HCT116 (cell line): ENCODE results near the gene HIVEP1. TPM values are rescaled to one million over a fixed set of nuclear protein-coding genes. Genes with fewer than 3 reads are reported as not detected.
A peak's percentile ranks its signal among the peaks of the same experiment; 100 is the strongest.

Experiments
- ATAC-seq: fragments of 200-7000 bp; cut with Tn5 transposase; 2 replicates; pipeline ENCODE4 v1.9.1; 2020; ENCODE audit warnings: mild to moderate bottlenecking, moderate library complexity
- BruUV-seq: library from RNA; stranded (reverse); fragments of 400-500 nt; replicated peaks from 2 replicates; lab custom pipeline; 2021; lab: Mats Ljungman, UMichigan
- CTCF ChIA-PET: fragments of 300-600 bp; sonication (Branson Sonifier 250); formaldehyde crosslinking; loops from one replicate; lab custom pipeline; 2021; ENCODE audit warnings: antibody characterized with exemption; lab: Charles Lee
- POLR2A ChIA-PET: fragments of 300-600, 350-600 bp; sonication (Branson Sonifier 250); formaldehyde crosslinking; loops from one replicate; lab custom pipeline; 2021; ENCODE audit warnings: antibody characterized with exemption; lab: Charles Lee
- RAD21 ChIA-PET, 2 experiments: fragments of 300-600 bp; sonication (Branson Sonifier 250); formaldehyde crosslinking; loops; one replicate each; lab custom pipeline; 2023; ENCODE audit warnings: low total read pairs in 2 of 2; ENCODE audit not compliant: uncharacterized antibody in 2 of 2, unreplicated experiment in 2 of 2, low non-redundant PET in 1 of 2; lab: Charles Lee
- DNase-seq: peaks from one replicate; pipeline ENCODE4 v3.0.0-alpha.2; 2010; ENCODE audit warnings: low read depth, low spot score
- H2AFZ ChIP-seq: fragments of 200-600 bp; shearing (Covaris generic), sonication (generic); 2 replicates; pipeline ENCODE4 v1.6.1; 2017; ENCODE audit warnings: low read depth, mixed run types, mixed read lengths, antibody characterized with exemption, low read length; ENCODE audit not compliant: poor library complexity, severe bottlenecking
- H3K27ac ChIP-seq: 2 replicates; pipeline ENCODE4 v1.5.1; 2012; ENCODE audit warnings: low read depth, low read length
- H3K27me3 ChIP-seq: fragments of 200-600 bp; sonication (generic); 2 replicates; pipeline ENCODE4 v1.6.1; 2016; ENCODE audit warnings: mixed run types, low read length, mixed read lengths; ENCODE audit not compliant: insufficient read depth
- H3K36me3 ChIP-seq, 2 experiments: fragments of 200-500 bp in 1 of 2; fragments of 200-600 bp in 1 of 2; sonication (Bioruptor generic) in 1 of 2; sonication (generic) in 1 of 2; 2 replicates each; pipeline versions ENCODE4 v1.5.1 to v1.6.1; 2014 to 2016; ENCODE audit warnings: low read length in 2 of 2, inconsistent platforms in 1 of 2, mixed read lengths in 1 of 2, mixed run types in 1 of 2; ENCODE audit not compliant: insufficient read depth in 2 of 2, control insufficient read depth in 1 of 2
- H3K4me1 ChIP-seq, 2 experiments: fragments of 200-600 bp in 1 of 2; sonication (generic) in 1 of 2; 2 replicates each; pipeline versions ENCODE4 v1.5.1 to v1.6.1; 2012 to 2017; ENCODE audit warnings: low read length in 2 of 2, inconsistent platforms in 1 of 2, mild to moderate bottlenecking in 1 of 2, mixed read lengths in 1 of 2, mixed run types in 1 of 2, moderate library complexity in 1 of 2; ENCODE audit not compliant: insufficient read depth in 2 of 2, control insufficient read depth in 1 of 2
- H3K4me2 ChIP-seq: fragments of 200-600 bp; sonication (generic); 2 replicates; pipeline ENCODE4 v1.6.1; 2017; ENCODE audit warnings: mixed run types, low read length, mixed read lengths
- H3K4me3 ChIP-seq, 2 experiments: fragments of 200-600 bp in 1 of 2; sonication (generic) in 1 of 2; replicated peaks in 1 of 2; 2 replicates each; pipeline ENCODE4 v1.5.1; 2011 to 2016; ENCODE audit warnings: low read length in 2 of 2, control low read depth in 1 of 2, low read depth in 1 of 2, mild to moderate bottlenecking in 1 of 2, mixed read lengths in 1 of 2, mixed run types in 1 of 2
- H3K79me2 ChIP-seq: fragments of 200-600 bp; sonication (generic); 2 replicates; pipeline ENCODE4 v1.6.1; 2017; ENCODE audit warnings: mild to moderate bottlenecking, mixed run types, low read length, moderate library complexity, mixed read lengths; ENCODE audit not compliant: insufficient read depth
- H3K9ac ChIP-seq: fragments of 200-600 bp; sonication (generic); 2 replicates; pipeline ENCODE4 v1.6.1; 2016; ENCODE audit warnings: low read length, mixed read lengths
- H3K9me2 ChIP-seq: fragments of 200-600 bp; sonication (generic), shearing (Covaris generic); 2 replicates; pipeline ENCODE4 v1.6.1; 2017; ENCODE audit warnings: mixed run types, mild to moderate bottlenecking, moderate library complexity; ENCODE audit not compliant: insufficient read depth
- H3K9me3 ChIP-seq, 2 experiments: fragments of 200-500 bp in 1 of 2; fragments of 200-600 bp in 1 of 2; sonication (Bioruptor generic) in 1 of 2; sonication (generic) in 1 of 2; 2 replicates each; pipeline ENCODE4 v1.6.1; 2014 to 2017; ENCODE audit warnings: low read length in 2 of 2, mixed read lengths in 2 of 2, inconsistent platforms in 1 of 2, low read depth in 1 of 2, mild to moderate bottlenecking in 1 of 2, mixed run types in 1 of 2, moderate library complexity in 1 of 2; ENCODE audit not compliant: control insufficient read depth in 1 of 2, insufficient read depth in 1 of 2
- H4K20me1 ChIP-seq: fragments of 200-600 bp; sonication (generic), shearing (Covaris generic); 2 replicates; pipeline ENCODE4 v1.6.1; 2017; ENCODE audit warnings: mixed run types, mild to moderate bottlenecking, moderate library complexity; ENCODE audit not compliant: insufficient read depth
- CBX3 ChIP-seq: IDR thresholded peaks from 2 replicates; pipeline ENCODE4 v1.6.1; 2012; ENCODE audit warnings: low read depth
- CEBPB ChIP-seq: IDR thresholded peaks from 2 replicates; pipeline ENCODE4 v1.6.1; 2012; ENCODE audit warnings: low read depth
- EGR1 ChIP-seq: IDR thresholded peaks from 2 replicates; pipeline ENCODE4 v1.6.1; 2012; ENCODE audit warnings: low read depth
- ELF1 ChIP-seq: IDR thresholded peaks from 2 replicates; pipeline ENCODE4 v1.6.1; 2012; ENCODE audit warnings: low read depth, borderline replicate concordance
- EZH2 ChIP-seq: fragments of 200-600 bp; sonication (generic); IDR thresholded peaks from 2 replicates; pipeline ENCODE4 v1.6.1; 2017; ENCODE audit warnings: antibody characterized with exemption, mixed run types
- POLR2A ChIP-seq: IDR thresholded peaks from 2 replicates; pipeline ENCODE4 v1.7.0; 2011; ENCODE audit warnings: borderline replicate concordance; ENCODE audit not compliant: insufficient read depth, insufficient read length; ENCODE audit errors: extremely low read depth
- SIN3A ChIP-seq: IDR thresholded peaks from 2 replicates; pipeline ENCODE4 v1.6.1; 2012; ENCODE audit warnings: low read depth
- SRF ChIP-seq: IDR thresholded peaks from 2 replicates; pipeline ENCODE4 v1.6.1; 2012; ENCODE audit warnings: low read depth
- TCF7L2 ChIP-seq: IDR thresholded peaks from 2 replicates; pipeline ENCODE4 v1.7.0; 2011; ENCODE audit warnings: borderline replicate concordance, inconsistent platforms; ENCODE audit not compliant: insufficient read depth, insufficient read length; ENCODE audit errors: extremely low read depth
- YY1 ChIP-seq: IDR thresholded peaks from 2 replicates; pipeline ENCODE4 v1.6.1; 2011; ENCODE audit warnings: low read length, low read depth, moderate library complexity, mild to moderate bottlenecking; ENCODE audit not compliant: insufficient replicate concordance; ENCODE audit errors: extremely low read depth
- intact Hi-C: fragments of 100-400 bp; cut with micrococcal nuclease; formaldehyde crosslinking; loops from 2 replicates; pipeline ENCODE4 v1.10.0; 2022
- total RNA-seq: library from RNA; stranded (reverse); gene quantifications from one replicate; pipeline ENCODE4 v1.2.1, GENCODE V29; 2021; ENCODE audit not compliant: unreplicated experiment
- TF ChIP-seq, protein P1 (sequence below): IDR thresholded peaks from 2 replicates; pipeline ENCODE4 v1.6.1; 2012
- TF ChIP-seq, protein P2 (sequence below): IDR thresholded peaks from 2 replicates; pipeline ENCODE4 v1.6.1; 2011; ENCODE audit warnings: mild to moderate bottlenecking, low read length, moderate library complexity; ENCODE audit not compliant: insufficient replicate concordance; ENCODE audit errors: extremely low read depth

Gene HIVEP1
- total RNA-seq, 1 experiment from 2014 or later = 11.2 TPM

DNA sequence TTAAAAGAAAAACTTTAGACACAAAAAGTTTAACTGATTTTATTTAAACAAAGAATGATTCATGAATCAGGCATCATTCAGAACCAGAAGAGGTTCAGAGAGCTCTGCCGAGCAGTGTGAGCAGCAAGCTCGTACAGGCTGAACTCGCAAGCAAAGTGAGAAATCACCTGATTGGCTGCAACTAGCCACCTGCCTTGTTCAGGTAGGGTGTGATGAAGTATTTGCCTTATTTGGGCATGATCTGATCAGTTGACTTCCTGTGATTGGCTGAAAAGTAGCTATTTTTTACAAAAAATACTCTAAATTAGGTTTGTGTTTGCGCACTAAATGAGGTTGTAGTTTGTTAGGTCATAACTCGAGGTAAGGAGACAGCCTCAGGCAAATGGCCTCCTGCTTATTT, 80.7 kb downstream of the HIVEP1 start:
- H3K27me3 ChIP-seq = no peaks in the 10 kb centered on the region
- DNase-seq (no peak), ATAC-seq (no peak)
- BruUV-seq = no TSS peak
- no peaks in the 10 kb centered on the region for H4K20me1 ChIP-seq
- H3K9me2 ChIP-seq = no peaks in the 10 kb centered on the region
- no peak overlapping the region for H3K4me2 ChIP-seq
- H3K27ac ChIP-seq = no peak overlapping the region
- H3K4me1 ChIP-seq = no peaks in the 10 kb centered on the region
- RAD21 ChIA-PET = no interaction called here
- H2AFZ ChIP-seq = no peak overlapping the region
- TF ChIP-seq SIN3A = no peak
- TF ChIP-seq SRF = peak; percentile 61
- no peaks in the 10 kb centered on the region for H3K79me2 ChIP-seq
- CTCF ChIA-PET = no interaction called here
- H3K36me3 ChIP-seq = no peaks in the 10 kb centered on the region
- no peak overlapping the region for H3K4me3 ChIP-seq
- intact Hi-C loops = no loop called here
- POLR2A ChIA-PET = no interaction called here
- H3K9me3 ChIP-seq = no peaks in the 10 kb centered on the region
- no peak overlapping the region for H3K9ac ChIP-seq

DNA sequence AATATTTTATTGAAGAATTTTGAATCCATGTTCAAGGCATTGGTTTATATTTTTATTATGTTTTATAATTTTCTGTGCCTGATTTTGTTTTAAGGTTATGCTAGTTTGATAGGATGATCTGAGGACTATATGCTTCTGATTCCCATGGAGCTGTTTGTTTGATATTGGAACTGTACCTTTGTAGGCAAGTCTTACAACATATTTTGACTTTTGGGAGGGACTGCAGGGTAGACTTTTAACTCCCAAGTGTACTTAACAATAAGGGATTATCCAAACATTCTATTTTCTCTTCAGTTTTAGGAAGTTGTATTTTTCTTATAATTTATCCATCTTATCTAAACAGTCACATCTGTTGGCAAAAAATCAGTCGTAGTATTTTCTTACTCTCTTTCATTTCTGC, 82.6 kb downstream of the HIVEP1 start:
- Histone ChIP-seq H3K4me1 (no peaks in the 10 kb centered on the region), H3K9me2 (no peaks in the 10 kb centered on the region), H3K36me3 (no peaks in the 10 kb centered on the region), H3K27me3 (no peaks in the 10 kb centered on the region), H3K79me2 (no peaks in the 10 kb centered on the region), H3K4me3 (no peak overlapping the region), H3K4me2 (no peak overlapping the region), H4K20me1 (no peaks in the 10 kb centered on the region), H3K9ac (no peak overlapping the region), H3K27ac (no peak overlapping the region), H3K9me3 (no peaks in the 10 kb centered on the region), H2AFZ (no peak overlapping the region)
- TF ChIP-seq CEBPB (no peak), EGR1 (no peak), POLR2A (no peak), CBX3 (no peak), EZH2 (no peak), ELF1 (no peak), TCF7L2 (no peak), YY1 (no peak)
- TF ChIP-seq, protein P1, sequence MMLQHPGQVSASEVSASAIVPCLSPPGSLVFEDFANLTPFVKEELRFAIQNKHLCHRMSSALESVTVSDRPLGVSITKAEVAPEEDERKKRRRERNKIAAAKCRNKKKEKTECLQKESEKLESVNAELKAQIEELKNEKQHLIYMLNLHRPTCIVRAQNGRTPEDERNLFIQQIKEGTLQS = no peak
- TF ChIP-seq, protein P2, sequence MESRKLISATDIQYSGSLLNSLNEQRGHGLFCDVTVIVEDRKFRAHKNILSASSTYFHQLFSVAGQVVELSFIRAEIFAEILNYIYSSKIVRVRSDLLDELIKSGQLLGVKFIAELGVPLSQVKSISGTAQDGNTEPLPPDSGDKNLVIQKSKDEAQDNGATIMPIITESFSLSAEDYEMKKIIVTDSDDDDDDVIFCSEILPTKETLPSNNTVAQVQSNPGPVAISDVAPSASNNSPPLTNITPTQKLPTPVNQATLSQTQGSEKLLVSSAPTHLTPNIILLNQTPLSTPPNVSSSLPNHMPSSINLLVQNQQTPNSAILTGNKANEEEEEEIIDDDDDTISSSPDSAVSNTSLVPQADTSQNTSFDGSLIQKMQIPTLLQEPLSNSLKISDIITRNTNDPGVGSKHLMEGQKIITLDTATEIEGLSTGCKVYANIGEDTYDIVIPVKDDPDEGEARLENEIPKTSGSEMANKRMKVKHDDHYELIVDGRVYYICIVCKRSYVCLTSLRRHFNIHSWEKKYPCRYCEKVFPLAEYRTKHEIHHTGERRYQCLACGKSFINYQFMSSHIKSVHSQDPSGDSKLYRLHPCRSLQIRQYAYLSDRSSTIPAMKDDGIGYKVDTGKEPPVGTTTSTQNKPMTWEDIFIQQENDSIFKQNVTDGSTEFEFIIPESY = no peak
- ChIA-PET RAD21 (no interaction called here), POLR2A (no interaction called here), CTCF (interaction anchor here (0.7 kb wide), 1 partner anchor 1481 kb away, joined by 3 read pairs; no protein-coding TSS in a partner anchor)
- intact Hi-C loops = no loop called here
- ATAC-seq = no peak
- DNase-seq = no peak
- no TSS peak for BruUV-seq
